Chondrocyte (in vitro differentiated cells): ENCODE measurements around the gene ARHGEF4. TPM values are rescaled to one million over a fixed set of nuclear protein-coding genes. Genes with fewer than 3 reads are reported as not detected.

Experiments
- DNase-seq: peaks from one replicate; pipeline ENCODE4 v3.0.0; 2021; ENCODE audit warnings: mixed read lengths, low spot score
- H3K27ac Mint-ChIP-seq: one replicate; pipeline ENCODE4 v1.8.0; 2021; ENCODE audit warnings: mild to moderate bottlenecking, moderate library complexity, mixed read lengths; ENCODE audit not compliant: unreplicated experiment
- H3K27me3 Mint-ChIP-seq: 2 replicates; pipeline ENCODE4 v1.8.0; 2021; ENCODE audit warnings: low read depth, mixed read lengths
- H3K36me3 Mint-ChIP-seq: 2 replicates; pipeline ENCODE4 v1.8.0; 2021; ENCODE audit warnings: low read depth, mixed read lengths
- H3K4me1 Mint-ChIP-seq: 2 replicates; pipeline ENCODE4 v1.8.0; 2021; ENCODE audit warnings: low read depth, mild to moderate bottlenecking, mixed read lengths
- H3K4me3 Mint-ChIP-seq: one replicate; pipeline ENCODE4 v1.8.0; 2021; ENCODE audit warnings: mild to moderate bottlenecking, moderate library complexity, mixed read lengths; ENCODE audit not compliant: unreplicated experiment
- H3K9me3 Mint-ChIP-seq: 2 replicates; pipeline ENCODE4 v1.8.0; 2021; ENCODE audit warnings: low read depth, mixed read lengths
- CTCF ChIP-seq: fragments of 200-600 bp; sonication (generic); IDR thresholded peaks from 2 replicates; pipeline ENCODE4 v1.5.0; 2021; ENCODE audit warnings: antibody characterized with exemption, mild to moderate bottlenecking, moderate library complexity
- total RNA-seq: library from RNA; stranded (reverse); gene quantifications from 3 replicates; pipeline ENCODE4 v1.2.1, GENCODE V29; 2021

Gene ARHGEF4
- total RNA-seq, 1 donor from 2014 or later, result 12.3 TPM

DNA sequence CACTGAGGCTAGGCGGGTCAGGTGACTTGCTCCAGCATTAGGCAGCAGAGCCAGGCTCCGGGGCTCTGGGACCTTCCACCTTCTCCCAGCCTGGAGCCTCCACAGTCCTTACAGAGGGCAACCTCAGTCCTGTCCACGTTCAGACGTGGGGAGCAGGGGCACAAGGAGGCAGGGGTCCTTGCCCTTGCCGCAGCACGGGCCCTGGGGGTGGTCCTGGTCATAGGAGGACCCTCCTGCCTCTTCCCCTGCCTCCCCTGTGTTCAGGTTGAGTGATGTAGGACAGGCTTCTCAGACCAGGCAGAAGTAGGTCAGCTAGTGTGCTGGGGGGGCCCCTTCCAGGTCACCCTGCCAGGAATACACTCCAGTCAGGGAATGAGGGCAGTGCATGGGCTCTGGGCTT is 5.4 kb upstream of the ARHGEF4 start:
- no peaks in the 10 kb centered on the region for H3K9me3 Mint-ChIP-seq
- peaks cover 14% of the 10 kb centered on the region for H3K27me3 Mint-ChIP-seq
- peak; percentile 61 for DNase-seq
- H3K4me1 Mint-ChIP-seq, result peaks cover 4% of the 10 kb centered on the region
- no peak overlapping the region for H3K4me3 Mint-ChIP-seq
- no peak for TF ChIP-seq CTCF
- H3K36me3 Mint-ChIP-seq, result no peaks in the 10 kb centered on the region
- no peak overlapping the region for H3K27ac Mint-ChIP-seq

GRCh38 chr2:130832296-130832940 is 4.3 kb upstream of the ARHGEF4 start:
- no peak for TF ChIP-seq CTCF
- DNase-seq, result peak; percentile 56
- H3K27ac Mint-ChIP-seq, result no peak overlapping the region
- H3K27me3 Mint-ChIP-seq, result peaks cover 14% of the 10 kb centered on the region
- peaks cover 2% of the 10 kb centered on the region for H3K4me1 Mint-ChIP-seq
- H3K36me3 Mint-ChIP-seq, result no peaks in the 10 kb centered on the region
- H3K4me3 Mint-ChIP-seq, result no peak overlapping the region
- no peaks in the 10 kb centered on the region for H3K9me3 Mint-ChIP-seq

GRCh38 chr2:130834091-130834930 is 2.4 kb upstream of the ARHGEF4 start:
- Mint-ChIP-seq H3K4me1 (no peaks in the 10 kb centered on the region), H3K27me3 (peaks cover 29% of the 10 kb centered on the region), H3K9me3 (no peaks in the 10 kb centered on the region), H3K27ac (no peak overlapping the region), H3K36me3 (no peaks in the 10 kb centered on the region), H3K4me3 (no peak overlapping the region)
- peak; percentile 62 for DNase-seq
- no peak for TF ChIP-seq CTCF

GRCh38 chr2:130834931-130835765 is 1.6 kb upstream of the ARHGEF4 start:
- Mint-ChIP-seq H3K36me3 (no peaks in the 10 kb centered on the region), H3K27me3 (peaks cover 37% of the 10 kb centered on the region), H3K4me1 (no peaks in the 10 kb centered on the region), H3K27ac (no peak overlapping the region), H3K9me3 (no peaks in the 10 kb centered on the region), H3K4me3 (no peak overlapping the region)
- DNase-seq, result peak; percentile 46
- no peak for TF ChIP-seq CTCF

DNA sequence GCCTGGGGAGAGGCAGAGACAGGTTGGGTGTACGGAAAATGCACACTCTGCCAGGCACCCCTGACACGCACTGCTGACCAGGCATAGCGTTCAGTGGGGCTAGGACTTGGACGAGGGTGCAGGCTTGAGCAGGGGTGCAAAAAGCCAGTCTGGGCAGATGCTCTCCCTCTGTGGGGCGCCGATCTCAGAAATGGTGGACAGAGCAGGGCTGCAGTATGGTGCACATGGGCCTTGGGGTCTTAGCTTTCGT is 1.0 kb upstream of the ARHGEF4 start:
- H3K36me3 Mint-ChIP-seq, result no peaks in the 10 kb centered on the region
- H3K4me1 Mint-ChIP-seq, result no peaks in the 10 kb centered on the region
- H3K9me3 Mint-ChIP-seq, result no peaks in the 10 kb centered on the region
- no peak for DNase-seq
- H3K27me3 Mint-ChIP-seq, result peaks cover 40% of the 10 kb centered on the region
- no peak overlapping the region for H3K27ac Mint-ChIP-seq
- no peak for TF ChIP-seq CTCF
- H3K4me3 Mint-ChIP-seq, result no peak overlapping the region
